ENCODE measurements around the gene PSEN1. TPM values are rescaled to one million over a fixed set of nuclear protein-coding genes. Genes with fewer than 3 reads are reported as not detected.

PSEN1 gene
- total RNA-seq, 4 donors from 2014 or later = 21.4 to 49.0 (median 24.5) TPM

DNA sequence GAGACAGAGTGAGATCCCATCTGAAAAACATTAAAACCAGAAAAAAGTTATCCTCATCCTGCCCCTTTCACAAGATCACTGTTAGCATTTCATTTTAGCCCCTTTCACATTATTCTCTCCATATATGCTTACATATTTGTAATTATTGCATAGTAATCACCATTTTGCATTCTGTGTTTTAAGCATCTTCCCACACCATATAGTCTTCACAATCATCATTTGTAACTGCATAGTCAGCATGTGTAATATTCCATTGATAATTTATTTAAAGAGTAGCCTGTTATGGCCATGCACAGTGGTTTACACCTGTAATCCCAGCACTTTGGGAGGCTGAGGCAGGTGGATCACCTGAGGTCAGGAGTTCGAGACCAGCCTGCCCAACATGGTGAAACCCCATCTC, 112.8 kb downstream of the PSEN1 start:
- no peak for TF ChIP-seq POLR2A (IDR thresholded peaks at IDR 0.05)
- TF ChIP-seq, protein P1, sequence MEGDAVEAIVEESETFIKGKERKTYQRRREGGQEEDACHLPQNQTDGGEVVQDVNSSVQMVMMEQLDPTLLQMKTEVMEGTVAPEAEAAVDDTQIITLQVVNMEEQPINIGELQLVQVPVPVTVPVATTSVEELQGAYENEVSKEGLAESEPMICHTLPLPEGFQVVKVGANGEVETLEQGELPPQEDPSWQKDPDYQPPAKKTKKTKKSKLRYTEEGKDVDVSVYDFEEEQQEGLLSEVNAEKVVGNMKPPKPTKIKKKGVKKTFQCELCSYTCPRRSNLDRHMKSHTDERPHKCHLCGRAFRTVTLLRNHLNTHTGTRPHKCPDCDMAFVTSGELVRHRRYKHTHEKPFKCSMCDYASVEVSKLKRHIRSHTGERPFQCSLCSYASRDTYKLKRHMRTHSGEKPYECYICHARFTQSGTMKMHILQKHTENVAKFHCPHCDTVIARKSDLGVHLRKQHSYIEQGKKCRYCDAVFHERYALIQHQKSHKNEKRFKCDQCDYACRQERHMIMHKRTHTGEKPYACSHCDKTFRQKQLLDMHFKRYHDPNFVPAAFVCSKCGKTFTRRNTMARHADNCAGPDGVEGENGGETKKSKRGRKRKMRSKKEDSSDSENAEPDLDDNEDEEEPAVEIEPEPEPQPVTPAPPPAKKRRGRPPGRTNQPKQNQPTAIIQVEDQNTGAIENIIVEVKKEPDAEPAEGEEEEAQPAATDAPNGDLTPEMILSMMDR (IDR thresholded peaks at IDR 0.05 in 4 of 5, conservative IDR thresholded peaks at IDR 0.05 in 1 of 5) = no peak
- intact Hi-C loops (cut with DNase I; ENCODE audit: low total_unique reads) = no loop called here
- Histone ChIP-seq H3K9me3 (no peaks in the 10 kb centered on the region), H3K27ac (no peak overlapping the region), H3K4me1 (peaks cover 0 to 5% of the 10 kb centered on the region in 2 donors), H3K4me3 (no peak overlapping the region), H3K27me3 (peaks cover 15 to 25% (median 22%) of the 10 kb centered on the region in 3 donors), H3K36me3 (no peaks in the 10 kb centered on the region)
- in situ Hi-C loops (cut with MboI; ENCODE audit: low sequenced_read_pairs in 4 of 4) = no loop called here
- ATAC-seq = no peak
- DNase-seq = no peak

DNA sequence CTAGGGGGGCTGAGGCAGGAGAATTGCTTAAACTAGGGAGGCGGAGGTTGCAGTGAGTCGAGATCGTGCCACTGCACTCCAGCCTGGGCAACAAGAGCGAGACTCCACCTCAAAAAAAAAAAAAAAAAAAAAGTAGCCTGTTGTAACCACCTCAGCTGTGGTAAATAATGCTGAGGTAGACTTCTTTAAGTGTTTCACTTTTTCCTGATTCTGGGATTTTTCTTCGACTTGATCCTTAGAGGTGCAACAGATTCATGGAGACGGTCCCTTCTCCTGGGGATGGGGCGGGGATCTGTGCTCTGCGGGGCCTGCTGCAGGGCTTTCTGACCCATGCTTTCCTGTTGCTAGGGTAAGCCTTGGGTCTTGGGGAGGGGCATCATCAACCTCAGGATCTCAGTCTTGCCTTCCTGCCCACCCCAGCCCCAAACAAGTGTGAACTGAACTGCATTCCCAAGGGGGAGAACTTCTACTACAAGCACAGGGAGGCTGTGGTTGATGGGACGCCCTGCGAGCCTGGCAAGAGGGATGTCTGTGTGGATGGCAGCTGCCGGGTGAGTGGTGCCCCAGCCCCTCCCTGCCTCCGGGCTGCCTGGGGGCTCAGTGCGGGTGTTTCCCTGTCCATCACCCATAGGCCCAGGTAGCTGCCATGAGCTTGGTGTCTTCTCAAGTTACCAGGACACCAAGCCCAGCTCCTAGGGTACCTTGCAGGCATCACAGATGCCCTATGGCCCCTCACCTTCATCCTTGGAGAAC, 113.4 kb downstream of the PSEN1 start:
- ATAC-seq = no peak

DNA sequence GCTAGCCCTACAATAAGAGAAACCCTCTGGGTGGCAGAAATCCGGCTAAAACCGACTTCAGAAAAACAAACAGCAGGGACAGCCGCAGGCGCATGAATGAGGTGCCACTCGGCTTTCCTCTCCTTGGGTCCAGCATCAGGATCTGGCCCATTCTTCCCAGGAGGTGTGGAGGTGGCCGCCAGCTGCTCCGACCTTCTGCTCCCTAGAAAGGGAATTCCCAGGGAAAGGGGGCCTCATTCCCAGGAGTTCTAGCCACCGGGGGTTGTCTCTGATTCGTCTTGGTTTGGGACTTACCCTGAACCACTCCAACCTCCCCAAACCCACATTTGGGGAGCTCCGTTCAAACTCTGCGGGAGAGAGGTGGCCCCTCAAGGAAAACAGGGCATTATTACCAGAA, 114.0 kb downstream of the PSEN1 start:
- no peak overlapping the region for H3K4me3 ChIP-seq
- in situ Hi-C loops (cut with MboI; ENCODE audit: low sequenced_read_pairs in 4 of 4) = no loop called here
- H3K36me3 ChIP-seq = no peaks in the 10 kb centered on the region
- ATAC-seq (no peak), DNase-seq (no peak)
- no peak overlapping the region for H3K27ac ChIP-seq
- intact Hi-C loops (cut with DNase I; ENCODE audit: low total_unique reads) = no loop called here
- H3K4me1 ChIP-seq = peaks cover 0 to 5% of the 10 kb centered on the region in 2 donors
- H3K27me3 ChIP-seq = peaks cover 9 to 17% (median 14%) of the 10 kb centered on the region in 3 donors
- TF ChIP-seq POLR2A (IDR thresholded peaks at IDR 0.05) = no peak
- TF ChIP-seq, protein P1 (IDR thresholded peaks at IDR 0.05 in 4 of 5, conservative IDR thresholded peaks at IDR 0.05 in 1 of 5) = no peak
- no peaks in the 10 kb centered on the region for H3K9me3 ChIP-seq

More for the DNA sequence above, 113.4 kb downstream of the PSEN1 start:
- TF ChIP-seq POLR2A (IDR thresholded peaks at IDR 0.05) = no peak
- TF ChIP-seq, protein P1 (IDR thresholded peaks at IDR 0.05 in 4 of 5, conservative IDR thresholded peaks at IDR 0.05 in 1 of 5) = no peak
- H3K4me1 ChIP-seq = peaks cover 0 to 5% of the 10 kb centered on the region in 2 donors
- in situ Hi-C loops (cut with MboI; ENCODE audit: low sequenced_read_pairs in 4 of 4) = no loop called here
- H3K27me3 ChIP-seq = peaks cover 14 to 23% (median 20%) of the 10 kb centered on the region in 3 donors
- no peaks in the 10 kb centered on the region for H3K36me3 ChIP-seq
- DNase-seq = no peak
- no peak overlapping the region for H3K4me3 ChIP-seq
- no peak overlapping the region for H3K27ac ChIP-seq
- no peaks in the 10 kb centered on the region for H3K9me3 ChIP-seq
- intact Hi-C loops (cut with DNase I; ENCODE audit: low total_unique reads) = no loop called here

DNA sequence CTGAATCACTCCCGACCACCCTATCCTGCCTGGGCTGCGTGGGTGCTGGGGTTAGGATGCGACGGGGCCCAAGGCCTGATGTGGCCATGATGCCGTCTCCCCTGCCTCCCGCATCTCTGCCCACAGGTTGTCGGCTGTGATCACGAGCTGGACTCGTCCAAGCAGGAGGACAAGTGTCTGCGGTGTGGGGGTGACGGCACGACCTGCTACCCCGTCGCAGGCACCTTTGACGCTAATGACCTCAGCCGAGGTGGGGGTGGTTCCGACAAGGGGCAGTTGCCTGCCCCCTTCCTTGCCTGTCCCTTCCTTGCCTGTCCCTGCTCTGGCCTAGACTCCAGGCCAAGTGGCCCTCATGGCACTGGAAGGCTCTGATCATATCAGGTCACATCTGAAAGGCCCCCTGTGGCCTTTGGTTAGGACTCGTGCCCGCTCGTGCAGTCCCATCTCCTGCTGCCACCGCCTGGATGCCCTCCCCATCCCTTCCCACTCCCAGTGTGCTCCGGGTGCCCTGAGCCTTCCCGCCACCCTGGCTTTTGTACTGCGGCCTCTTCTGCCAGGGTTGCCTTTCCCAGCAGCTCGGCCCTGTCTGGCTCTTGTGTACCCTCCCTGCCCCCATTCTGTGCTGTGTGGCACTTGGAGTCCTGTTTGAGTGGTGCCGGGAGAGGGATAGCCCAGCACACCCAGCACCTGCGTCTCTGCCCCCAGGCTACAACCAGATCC, 114.6 kb downstream of the PSEN1 start:
- H3K9me3 ChIP-seq = no peaks in the 10 kb centered on the region
- no peak for ATAC-seq
- no peaks in the 10 kb centered on the region for H3K4me1 ChIP-seq
- in situ Hi-C loops (cut with MboI; ENCODE audit: low sequenced_read_pairs in 4 of 4) = no loop called here
- DNase-seq = no peak
- no peak overlapping the region for H3K27ac ChIP-seq
- H3K4me3 ChIP-seq = no peak overlapping the region
- no peaks in the 10 kb centered on the region for H3K36me3 ChIP-seq
- intact Hi-C loops (cut with DNase I; ENCODE audit: low total_unique reads) = no loop called here
- H3K27me3 ChIP-seq = peaks cover 2 to 11% (median 10%) of the 10 kb centered on the region in 3 donors
- TF ChIP-seq POLR2A (IDR thresholded peaks at IDR 0.05) = no peak
- TF ChIP-seq, protein P1 (IDR thresholded peaks at IDR 0.05 in 4 of 5, conservative IDR thresholded peaks at IDR 0.05 in 1 of 5) = no peak
